Panc1 (cell line): ENCODE results near the gene TTC39B. TPM values are rescaled to one million over a fixed set of nuclear protein-coding genes. Genes with fewer than 3 reads are reported as not detected.
A peak's percentile ranks its signal among the peaks of the same experiment; 100 is the strongest.

Source experiments
- ATAC-seq: fragments of 200-7000 bp; cut with Tn5 transposase; 2 replicates; pipeline ENCODE4 v1.9.1; 2020; ENCODE audit warnings: mild to moderate bottlenecking, moderate library complexity
- BruUV-seq: library from RNA; stranded (reverse); fragments of 400-500 nt; replicated peaks from 2 replicates; lab custom pipeline; 2021; lab: Mats Ljungman, UMichigan
- CTCF ChIA-PET: fragments of 300-600 bp; sonication (Branson Sonifier 250); formaldehyde crosslinking; loops from one replicate; lab custom pipeline; 2022; ENCODE audit warnings: antibody characterized with exemption; lab: Charles Lee
- POLR2A ChIA-PET: fragments of 300-600 bp; sonication (Branson Sonifier 250); formaldehyde crosslinking; loops from one replicate; lab custom pipeline; 2022; ENCODE audit warnings: antibody characterized with exemption; lab: Charles Lee
- DNase-seq: peaks from one replicate; pipeline ENCODE4 v3.0.0-alpha.2; 2010; ENCODE audit warnings: low read depth, low spot score
- H3K27ac ChIP-seq: 2 replicates; pipeline ENCODE4 v1.5.1; 2011; ENCODE audit warnings: mild to moderate bottlenecking, low read length, inconsistent platforms
- H3K27me3 ChIP-seq: fragments of 200-500 bp; sonication (Bioruptor generic); 2 replicates; pipeline ENCODE4 v1.6.0; 2014; ENCODE audit warnings: low read length, inconsistent platforms; ENCODE audit not compliant: control insufficient read depth, insufficient read depth
- H3K36me3 ChIP-seq: fragments of 200-500 bp; sonication (Bioruptor generic); 2 replicates; pipeline ENCODE4 v1.5.1; 2014; ENCODE audit warnings: inconsistent platforms, mild to moderate bottlenecking, low read length, moderate library complexity; ENCODE audit not compliant: control insufficient read depth, insufficient read depth
- H3K4me1 ChIP-seq: 2 replicates; pipeline ENCODE4 v1.5.1; 2011; ENCODE audit warnings: inconsistent platforms, mild to moderate bottlenecking, low read length, moderate library complexity; ENCODE audit not compliant: control insufficient read depth, insufficient read depth
- H3K4me3 ChIP-seq, 2 experiments: 2 replicates each; pipeline ENCODE4 v1.5.1; 2011 to 2012; ENCODE audit warnings: low read depth in 2 of 2, low read length in 2 of 2, mild to moderate bottlenecking in 2 of 2, inconsistent platforms in 1 of 2, moderate library complexity in 1 of 2
- H3K9me3 ChIP-seq: fragments of 200-500 bp; sonication (Bioruptor generic); 2 replicates; pipeline ENCODE4 v1.5.1; 2014; ENCODE audit warnings: low read depth, mild to moderate bottlenecking, inconsistent platforms, low read length, moderate library complexity; ENCODE audit not compliant: control insufficient read depth, insufficient read depth
- CTCF ChIP-seq: fragments of 450-650 bp; IDR thresholded peaks from 2 replicates; pipeline ENCODE4 v1.5.1; 2017; ENCODE audit warnings: mild to moderate bottlenecking
- POLR2AphosphoS5 ChIP-seq: IDR thresholded peaks from 2 replicates; pipeline ENCODE4 v1.6.1; 2012; ENCODE audit warnings: mild to moderate bottlenecking, low read depth, low read length, moderate library complexity
- SIN3A ChIP-seq: IDR thresholded peaks from 2 replicates; pipeline ENCODE4 v1.6.1; 2012; ENCODE audit warnings: low read depth, mild to moderate bottlenecking, low read length, moderate library complexity, borderline replicate concordance; ENCODE audit not compliant: insufficient read depth
- TCF7L2 ChIP-seq: IDR thresholded peaks from 2 replicates; pipeline ENCODE4 v1.6.1; 2011; ENCODE audit warnings: mild to moderate bottlenecking, low read depth, low read length, inconsistent platforms
- in situ Hi-C: cut with HindIII; loops from 2 replicates; pipeline ENCODE4 v1.10.0; 2016; ENCODE audit warnings: low sequenced_read_pairs, low pct_unique_long_range_greater_than_20kb
- intact Hi-C: fragments of 100-400 bp; cut with micrococcal nuclease; formaldehyde crosslinking; loops from one replicate; pipeline ENCODE4 v1.10.0; 2022; ENCODE audit not compliant: unreplicated experiment
- total RNA-seq: library from RNA; stranded (reverse); gene quantifications from one replicate; pipeline ENCODE4 v1.2.1, GENCODE V29; 2021; ENCODE audit not compliant: unreplicated experiment
- TF ChIP-seq, protein P1 (sequence below), 2 experiments: IDR thresholded peaks; 2 replicates each; pipeline ENCODE4 v1.6.1; 2011 to 2012; ENCODE audit warnings: low read depth in 2 of 2, control low read depth in 1 of 2, low read length in 1 of 2, mild to moderate bottlenecking in 1 of 2, moderate library complexity in 1 of 2; ENCODE audit not compliant: insufficient read depth in 1 of 2

The TTC39B gene
- total RNA-seq, 1 experiment from 2014 or later, result 1.6 TPM

DNA sequence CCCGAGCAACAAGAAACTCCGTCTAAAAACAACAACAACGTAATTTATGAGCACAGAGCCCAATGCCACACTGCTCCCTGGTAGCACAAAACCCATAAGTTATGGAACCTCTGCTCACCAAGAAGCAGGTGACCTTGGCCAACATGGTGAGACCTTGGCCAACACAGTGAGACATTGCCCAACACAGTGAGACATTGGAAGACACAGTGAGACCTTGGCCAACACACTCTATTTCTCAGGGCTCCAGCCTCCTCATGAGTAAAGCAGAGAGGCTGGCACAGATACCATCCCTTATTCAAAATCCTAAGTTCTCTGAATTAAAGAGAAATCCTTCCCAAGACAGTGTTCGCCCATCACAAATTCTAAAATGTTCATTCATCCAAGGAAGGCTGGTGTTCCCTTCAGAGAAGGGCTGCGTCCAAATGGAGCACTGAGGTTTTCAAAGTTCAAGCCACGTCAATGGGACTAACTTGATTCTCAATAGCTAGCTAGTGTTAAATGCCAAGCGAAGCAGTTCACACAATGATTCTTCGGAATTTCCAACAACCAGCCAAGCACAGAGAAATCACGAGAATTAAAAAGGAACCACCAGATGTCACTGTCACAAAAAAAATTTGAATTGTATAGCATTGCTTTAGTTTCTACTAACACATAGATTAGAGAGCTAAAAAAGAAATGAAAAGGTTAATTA is 29.5 kb downstream of the TTC39B start:
- in situ Hi-C loops, result no loop called here
- H3K36me3 ChIP-seq, result no peaks in the 10 kb centered on the region
- ATAC-seq, result no peak
- H3K27ac ChIP-seq, result no peak overlapping the region
- H3K4me1 ChIP-seq, result no peaks in the 10 kb centered on the region
- ChIA-PET CTCF (no interaction called here), POLR2A (no interaction called here)
- no TSS peak for BruUV-seq
- no peaks in the 10 kb centered on the region for H3K9me3 ChIP-seq
- no peak for DNase-seq
- intact Hi-C loops, result loop anchor here (10.0 kb wide), 1 partner anchor 147 kb away; the partner anchor contains the start of gene SNAPC3
- H3K4me3 ChIP-seq, result no peak overlapping the region
- no peak for TF ChIP-seq SIN3A
- TF ChIP-seq, protein P1, sequence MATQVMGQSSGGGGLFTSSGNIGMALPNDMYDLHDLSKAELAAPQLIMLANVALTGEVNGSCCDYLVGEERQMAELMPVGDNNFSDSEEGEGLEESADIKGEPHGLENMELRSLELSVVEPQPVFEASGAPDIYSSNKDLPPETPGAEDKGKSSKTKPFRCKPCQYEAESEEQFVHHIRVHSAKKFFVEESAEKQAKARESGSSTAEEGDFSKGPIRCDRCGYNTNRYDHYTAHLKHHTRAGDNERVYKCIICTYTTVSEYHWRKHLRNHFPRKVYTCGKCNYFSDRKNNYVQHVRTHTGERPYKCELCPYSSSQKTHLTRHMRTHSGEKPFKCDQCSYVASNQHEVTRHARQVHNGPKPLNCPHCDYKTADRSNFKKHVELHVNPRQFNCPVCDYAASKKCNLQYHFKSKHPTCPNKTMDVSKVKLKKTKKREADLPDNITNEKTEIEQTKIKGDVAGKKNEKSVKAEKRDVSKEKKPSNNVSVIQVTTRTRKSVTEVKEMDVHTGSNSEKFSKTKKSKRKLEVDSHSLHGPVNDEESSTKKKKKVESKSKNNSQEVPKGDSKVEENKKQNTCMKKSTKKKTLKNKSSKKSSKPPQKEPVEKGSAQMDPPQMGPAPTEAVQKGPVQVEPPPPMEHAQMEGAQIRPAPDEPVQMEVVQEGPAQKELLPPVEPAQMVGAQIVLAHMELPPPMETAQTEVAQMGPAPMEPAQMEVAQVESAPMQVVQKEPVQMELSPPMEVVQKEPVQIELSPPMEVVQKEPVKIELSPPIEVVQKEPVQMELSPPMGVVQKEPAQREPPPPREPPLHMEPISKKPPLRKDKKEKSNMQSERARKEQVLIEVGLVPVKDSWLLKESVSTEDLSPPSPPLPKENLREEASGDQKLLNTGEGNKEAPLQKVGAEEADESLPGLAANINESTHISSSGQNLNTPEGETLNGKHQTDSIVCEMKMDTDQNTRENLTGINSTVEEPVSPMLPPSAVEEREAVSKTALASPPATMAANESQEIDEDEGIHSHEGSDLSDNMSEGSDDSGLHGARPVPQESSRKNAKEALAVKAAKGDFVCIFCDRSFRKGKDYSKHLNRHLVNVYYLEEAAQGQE (IDR thresholded peaks at IDR 0.05; ENCODE audit: insufficient read depth in 1 of 2, low read depth in 2 of 2, low read length in 1 of 2), result no peak
- TF ChIP-seq POLR2AphosphoS5, result no peak
- peak; percentile 9; the same call in 1 of the 2 replicates for TF ChIP-seq CTCF
- H3K27me3 ChIP-seq, result no peaks in the 10 kb centered on the region

DNA sequence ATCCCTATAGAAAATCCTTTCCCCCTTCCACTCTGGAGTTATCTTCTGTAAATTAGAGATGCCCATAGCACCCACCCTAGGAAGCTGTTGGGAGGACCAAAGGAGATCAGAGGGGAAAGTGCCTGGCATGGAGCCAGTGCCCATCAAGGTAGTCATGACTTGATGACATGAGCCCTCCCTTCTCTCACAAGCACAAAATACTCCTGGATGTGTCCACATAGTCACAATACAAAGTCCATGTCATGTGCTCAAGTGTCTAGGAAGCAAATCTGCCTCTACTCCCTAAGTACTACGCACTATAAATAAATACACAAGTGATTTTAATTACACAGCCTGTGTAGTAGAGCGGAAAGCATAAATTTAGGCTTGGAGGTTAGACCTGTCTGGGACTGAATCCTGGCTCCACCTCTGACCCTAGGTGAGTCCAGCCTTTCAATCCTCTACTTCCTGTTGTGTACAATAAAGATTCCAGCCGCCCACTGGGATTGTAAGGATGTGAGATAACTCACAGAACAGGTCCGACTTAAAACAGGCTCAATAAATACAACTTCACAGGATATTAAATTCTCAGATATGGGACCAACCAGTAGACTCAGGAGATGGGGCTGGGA is 30.6 kb downstream of the TTC39B start:
- ATAC-seq, result no peak
- Histone ChIP-seq H3K27ac (no peak overlapping the region), H3K36me3 (no peaks in the 10 kb centered on the region), H3K9me3 (no peaks in the 10 kb centered on the region), H3K27me3 (no peaks in the 10 kb centered on the region), H3K4me3 (no peak overlapping the region), H3K4me1 (no peaks in the 10 kb centered on the region)
- BruUV-seq, result no TSS peak
- no peak for DNase-seq
- TF ChIP-seq CTCF, result no peak
- TF ChIP-seq, protein P1 (IDR thresholded peaks at IDR 0.05; ENCODE audit: insufficient read depth in 1 of 2, low read depth in 2 of 2, low read length in 1 of 2), result no peak
- no peak for TF ChIP-seq POLR2AphosphoS5
- TF ChIP-seq TCF7L2, result no peak
- intact Hi-C loops, result loop anchor here (10.0 kb wide), 1 partner anchor 148 kb away; the partner anchor contains the start of gene SNAPC3
- in situ Hi-C loops, result no loop called here
- ChIA-PET CTCF (no interaction called here), POLR2A (no interaction called here)
